KMS-11 (cell line): Measurements from ENCODE around the gene CAPN12.

ENCODE experiments used
- H2AFZ ChIP-seq: fragments of 200-600 bp; sonication (generic); 2 replicates; pipeline ENCODE4 v1.6.1; 2016; ENCODE audit warnings: antibody characterized with exemption, mixed run types, low read depth
- H3K27ac ChIP-seq: fragments of 200-600 bp; sonication (generic); 2 replicates; pipeline ENCODE4 v1.6.1; 2016; ENCODE audit warnings: mild to moderate bottlenecking, mixed run types
- H3K27me3 ChIP-seq: fragments of 200-600 bp; sonication (generic); 2 replicates; pipeline ENCODE4 v1.6.1; 2017; ENCODE audit warnings: mild to moderate bottlenecking, low read depth, mixed run types, moderate library complexity; ENCODE audit not compliant: insufficient read depth
- H3K36me3 ChIP-seq: fragments of 200-600 bp; sonication (generic); 2 replicates; pipeline ENCODE4 v1.6.1; 2017; ENCODE audit warnings: mild to moderate bottlenecking, mixed run types; ENCODE audit not compliant: insufficient read depth
- H3K4me1 ChIP-seq: fragments of 200-600 bp; sonication (generic); 2 replicates; pipeline ENCODE4 v1.6.1; 2016; ENCODE audit warnings: mild to moderate bottlenecking, low read depth, mixed run types; ENCODE audit not compliant: poor library complexity, severe bottlenecking
- H3K4me2 ChIP-seq: fragments of 200-600 bp; sonication (generic); 2 replicates; pipeline ENCODE4 v1.7.0; 2016; ENCODE audit warnings: mild to moderate bottlenecking, mixed run types
- H3K4me3 ChIP-seq: fragments of 200-600 bp; sonication (generic); IDR thresholded peaks from 2 replicates; pipeline ENCODE4 v1.6.1; 2017; ENCODE audit warnings: low read depth, low read length, mixed read lengths; ENCODE audit not compliant: insufficient read depth
- H3K79me2 ChIP-seq: fragments of 200-600 bp; sonication (generic); 2 replicates; pipeline ENCODE4 v1.6.1; 2016; ENCODE audit warnings: low read depth, mixed run types; ENCODE audit not compliant: insufficient read depth
- H3K9ac ChIP-seq: fragments of 200-600 bp; sonication (generic); 2 replicates; pipeline ENCODE4 v1.6.1; 2016; ENCODE audit warnings: mild to moderate bottlenecking, mixed run types
- H4K20me1 ChIP-seq: fragments of 200-600 bp; sonication (generic); 2 replicates; pipeline ENCODE4 v1.6.1; 2016; ENCODE audit warnings: mild to moderate bottlenecking, mixed run types; ENCODE audit not compliant: insufficient read depth
- TF ChIP-seq, protein P1 (sequence below): fragments of 200-600 bp; sonication (generic); conservative IDR thresholded peaks from 2 replicates; pipeline ENCODE4 v1.6.1; 2017; ENCODE audit warnings: low read depth, mild to moderate bottlenecking, antibody characterized with exemption, low read length, moderate library complexity, mixed read lengths

The CAPN12 gene

DNA sequence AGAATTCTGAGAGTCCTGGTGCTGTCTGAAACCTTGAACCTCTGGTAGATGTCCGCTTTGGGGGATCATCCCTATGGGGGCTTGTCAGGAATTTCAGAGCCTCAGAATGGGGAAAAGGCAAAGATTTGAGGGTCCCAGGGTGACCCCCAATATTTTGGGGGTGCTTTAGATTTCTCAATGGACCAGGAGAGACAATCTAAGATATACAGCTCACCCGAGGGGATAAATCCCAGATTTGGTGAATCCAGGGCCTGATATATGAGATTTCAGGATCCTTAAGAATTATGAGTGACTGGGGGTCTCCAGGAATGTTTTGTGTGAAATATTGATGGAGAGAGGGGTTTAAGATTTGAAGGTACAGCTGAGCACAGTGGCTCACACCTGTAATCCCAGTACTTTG lies 3.3 kb downstream of the CAPN12 start:
- no peak overlapping the region for H3K9ac ChIP-seq
- H3K36me3 ChIP-seq = no peaks in the 10 kb centered on the region
- no peaks in the 10 kb centered on the region for H3K27me3 ChIP-seq
- H3K4me2 ChIP-seq = no peak overlapping the region
- no peaks in the 10 kb centered on the region for H4K20me1 ChIP-seq
- TF ChIP-seq, protein P1, sequence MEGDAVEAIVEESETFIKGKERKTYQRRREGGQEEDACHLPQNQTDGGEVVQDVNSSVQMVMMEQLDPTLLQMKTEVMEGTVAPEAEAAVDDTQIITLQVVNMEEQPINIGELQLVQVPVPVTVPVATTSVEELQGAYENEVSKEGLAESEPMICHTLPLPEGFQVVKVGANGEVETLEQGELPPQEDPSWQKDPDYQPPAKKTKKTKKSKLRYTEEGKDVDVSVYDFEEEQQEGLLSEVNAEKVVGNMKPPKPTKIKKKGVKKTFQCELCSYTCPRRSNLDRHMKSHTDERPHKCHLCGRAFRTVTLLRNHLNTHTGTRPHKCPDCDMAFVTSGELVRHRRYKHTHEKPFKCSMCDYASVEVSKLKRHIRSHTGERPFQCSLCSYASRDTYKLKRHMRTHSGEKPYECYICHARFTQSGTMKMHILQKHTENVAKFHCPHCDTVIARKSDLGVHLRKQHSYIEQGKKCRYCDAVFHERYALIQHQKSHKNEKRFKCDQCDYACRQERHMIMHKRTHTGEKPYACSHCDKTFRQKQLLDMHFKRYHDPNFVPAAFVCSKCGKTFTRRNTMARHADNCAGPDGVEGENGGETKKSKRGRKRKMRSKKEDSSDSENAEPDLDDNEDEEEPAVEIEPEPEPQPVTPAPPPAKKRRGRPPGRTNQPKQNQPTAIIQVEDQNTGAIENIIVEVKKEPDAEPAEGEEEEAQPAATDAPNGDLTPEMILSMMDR = no peak
- H3K4me1 ChIP-seq = no peaks in the 10 kb centered on the region
- no peaks in the 10 kb centered on the region for H3K79me2 ChIP-seq
- no peak overlapping the region for H2AFZ ChIP-seq
- H3K27ac ChIP-seq = no peak overlapping the region
- H3K4me3 ChIP-seq = no peak overlapping the region

- peaks cover 1% of the 10 kb centered on the region for H3K4me1 ChIP-seq
- no peaks in the 10 kb centered on the region for H3K79me2 ChIP-seq
- no peaks in the 10 kb centered on the region for H3K27me3 ChIP-seq
- no peak overlapping the region for H3K4me3 ChIP-seq
- H3K4me2 ChIP-seq = no peak overlapping the region
- H2AFZ ChIP-seq = no peak overlapping the region
- no peak overlapping the region for H3K27ac ChIP-seq
- no peaks in the 10 kb centered on the region for H3K36me3 ChIP-seq
- TF ChIP-seq, protein P1 = no peak
- H4K20me1 ChIP-seq = no peaks in the 10 kb centered on the region
- H3K9ac ChIP-seq = no peak overlapping the region
Measured at GRCh38 chr19:38740257-38740592, 4.0 kb downstream of the CAPN12 start.

DNA sequence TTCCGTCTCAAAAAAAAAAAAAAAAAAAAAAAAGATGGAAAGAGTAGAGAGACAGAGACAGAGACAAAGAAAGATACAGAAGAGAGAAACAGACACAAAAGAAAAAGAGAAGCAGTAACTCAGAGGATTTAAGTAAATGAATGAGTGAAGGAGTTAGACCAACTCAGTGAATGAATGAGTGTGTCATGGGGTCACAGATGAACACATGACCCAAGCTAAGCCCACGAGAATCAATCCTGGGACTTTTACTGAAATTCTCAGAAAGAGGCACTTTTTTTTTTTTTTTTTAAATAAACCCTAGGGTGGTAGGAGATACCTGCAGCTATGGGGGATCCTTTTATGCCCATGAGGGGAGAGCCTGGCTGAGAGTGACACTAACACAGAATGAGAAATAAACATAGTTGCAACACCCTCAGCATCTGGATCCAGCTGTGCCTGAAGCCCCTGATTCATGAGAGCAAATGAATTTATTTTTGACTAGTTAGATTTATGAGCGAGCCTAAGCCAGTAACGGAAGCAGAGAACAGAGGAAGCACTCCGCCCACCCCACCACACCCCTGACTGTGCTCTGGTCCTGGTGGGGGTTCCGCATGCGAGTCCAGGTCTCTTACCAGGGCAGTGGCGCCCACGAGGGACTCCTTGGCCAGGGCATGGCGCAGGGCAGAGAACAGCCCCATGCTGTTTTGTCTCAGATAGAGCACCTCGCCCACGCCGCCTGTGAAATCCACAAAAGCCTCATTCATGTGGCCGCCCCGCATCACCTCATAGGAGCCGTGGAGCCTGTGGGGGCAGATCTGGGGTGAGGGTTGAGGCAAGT lies 4.6 kb downstream of the CAPN12 start:
- no peaks in the 10 kb centered on the region for H3K79me2 ChIP-seq
- no peak overlapping the region for H3K4me3 ChIP-seq
- H3K27ac ChIP-seq = no peak overlapping the region
- H2AFZ ChIP-seq = no peak overlapping the region
- H4K20me1 ChIP-seq = no peaks in the 10 kb centered on the region
- no peak overlapping the region for H3K9ac ChIP-seq
- H3K4me2 ChIP-seq = no peak overlapping the region
- H3K36me3 ChIP-seq = no peaks in the 10 kb centered on the region
- no peaks in the 10 kb centered on the region for H3K27me3 ChIP-seq
- TF ChIP-seq, protein P1 = no peak
- peaks cover 7% of the 10 kb centered on the region for H3K4me1 ChIP-seq

GRCh38 chr19:38737921-38738737 lies 6.1 kb downstream of the CAPN12 start:
- Histone ChIP-seq H4K20me1 (no peaks in the 10 kb centered on the region), H3K9ac (no peak overlapping the region), H3K27ac (no peak overlapping the region), H3K36me3 (no peaks in the 10 kb centered on the region), H3K4me1 (peaks cover 21% of the 10 kb centered on the region), H2AFZ (no peak overlapping the region), H3K27me3 (no peaks in the 10 kb centered on the region), H3K4me3 (no peak overlapping the region), H3K79me2 (no peaks in the 10 kb centered on the region), H3K4me2 (no peak overlapping the region)
- TF ChIP-seq, protein P1 = no peak
